Neural cell (in vitro differentiated cells): ENCODE results near the gene PDE10A.

Source experiments
- EP300 ChIP-seq: fragments of 450-650 bp; conservative IDR thresholded peaks from 2 replicates; pipeline ENCODE4 v1.6.1; 2014; ENCODE audit warnings: antibody characterized with exemption, mild to moderate bottlenecking, moderate library complexity; ENCODE audit not compliant: poor library complexity, severe bottlenecking
- EZH2 ChIP-seq: fragments of 200-600, 300-800 bp; shearing (Covaris generic), sonication (generic); IDR thresholded peaks from 2 replicates; pipeline ENCODE4 v1.6.1; 2014; ENCODE audit warnings: antibody characterized with exemption, low read length, borderline replicate concordance, mild to moderate bottlenecking; ENCODE audit not compliant: insufficient read depth, poor library complexity, severe bottlenecking
- MXI1 ChIP-seq: fragments of 450-650 bp; conservative IDR thresholded peaks from 2 replicates; pipeline ENCODE4 v1.6.1; 2014; ENCODE audit warnings: antibody characterized with exemption, mild to moderate bottlenecking; ENCODE audit not compliant: poor library complexity, severe bottlenecking
- POLR2AphosphoS5 ChIP-seq: IDR thresholded peaks from 2 replicates; pipeline ENCODE4 v1.6.1; 2012
- RAD21 ChIP-seq: fragments of 450-650 bp; conservative IDR thresholded peaks from 2 replicates; pipeline ENCODE4 v1.6.1; 2014; ENCODE audit warnings: antibody characterized with exemption, mild to moderate bottlenecking, moderate library complexity
- REST ChIP-seq: IDR thresholded peaks from 2 replicates; pipeline ENCODE4 v1.6.1; 2012; ENCODE audit warnings: borderline replicate concordance
- SMC3 ChIP-seq: fragments of 450-650 bp; conservative IDR thresholded peaks from 2 replicates; pipeline ENCODE4 v1.6.1; 2014; ENCODE audit warnings: antibody characterized with exemption, mild to moderate bottlenecking, moderate library complexity; ENCODE audit not compliant: poor library complexity
- TF ChIP-seq, protein P1 (sequence below): fragments of 450-650 bp; IDR thresholded peaks from 2 replicates; pipeline ENCODE4 v1.5.1; 2014; ENCODE audit warnings: antibody characterized with exemption, mild to moderate bottlenecking, moderate library complexity; ENCODE audit not compliant: poor library complexity, severe bottlenecking

- TF ChIP-seq, protein P1, sequence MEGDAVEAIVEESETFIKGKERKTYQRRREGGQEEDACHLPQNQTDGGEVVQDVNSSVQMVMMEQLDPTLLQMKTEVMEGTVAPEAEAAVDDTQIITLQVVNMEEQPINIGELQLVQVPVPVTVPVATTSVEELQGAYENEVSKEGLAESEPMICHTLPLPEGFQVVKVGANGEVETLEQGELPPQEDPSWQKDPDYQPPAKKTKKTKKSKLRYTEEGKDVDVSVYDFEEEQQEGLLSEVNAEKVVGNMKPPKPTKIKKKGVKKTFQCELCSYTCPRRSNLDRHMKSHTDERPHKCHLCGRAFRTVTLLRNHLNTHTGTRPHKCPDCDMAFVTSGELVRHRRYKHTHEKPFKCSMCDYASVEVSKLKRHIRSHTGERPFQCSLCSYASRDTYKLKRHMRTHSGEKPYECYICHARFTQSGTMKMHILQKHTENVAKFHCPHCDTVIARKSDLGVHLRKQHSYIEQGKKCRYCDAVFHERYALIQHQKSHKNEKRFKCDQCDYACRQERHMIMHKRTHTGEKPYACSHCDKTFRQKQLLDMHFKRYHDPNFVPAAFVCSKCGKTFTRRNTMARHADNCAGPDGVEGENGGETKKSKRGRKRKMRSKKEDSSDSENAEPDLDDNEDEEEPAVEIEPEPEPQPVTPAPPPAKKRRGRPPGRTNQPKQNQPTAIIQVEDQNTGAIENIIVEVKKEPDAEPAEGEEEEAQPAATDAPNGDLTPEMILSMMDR, result no peak
- TF ChIP-seq POLR2AphosphoS5 (no peak), EP300 (no peak), EZH2 (no peak), MXI1 (no peak), RAD21 (no peak), REST (no peak), SMC3 (no peak)
Measured at GRCh38 chr6:165615636-165616035, 47.4 kb downstream of the PDE10A start.
